NCI-H82 treated with DMSO at 0.1 percent for 48 hours (cell line): ENCODE data around the gene TOP1.
"Not testable (repeated sequence)": the region's sequence is repeated elsewhere in the genome, so short reads cannot be mapped to it uniquely, and the experiment has no call there.

Experiments
- DNase-seq: peaks from one replicate; lab custom pipeline; 2025; ENCODE audit not compliant: unreplicated experiment; lab: John Stamatoyannopoulos, UW

Gene TOP1

GRCh38 chr20:41003936-41004294, 24.7 kb upstream of the TOP1 start:
- not testable (repeated sequence) for DNase-seq

DNA sequence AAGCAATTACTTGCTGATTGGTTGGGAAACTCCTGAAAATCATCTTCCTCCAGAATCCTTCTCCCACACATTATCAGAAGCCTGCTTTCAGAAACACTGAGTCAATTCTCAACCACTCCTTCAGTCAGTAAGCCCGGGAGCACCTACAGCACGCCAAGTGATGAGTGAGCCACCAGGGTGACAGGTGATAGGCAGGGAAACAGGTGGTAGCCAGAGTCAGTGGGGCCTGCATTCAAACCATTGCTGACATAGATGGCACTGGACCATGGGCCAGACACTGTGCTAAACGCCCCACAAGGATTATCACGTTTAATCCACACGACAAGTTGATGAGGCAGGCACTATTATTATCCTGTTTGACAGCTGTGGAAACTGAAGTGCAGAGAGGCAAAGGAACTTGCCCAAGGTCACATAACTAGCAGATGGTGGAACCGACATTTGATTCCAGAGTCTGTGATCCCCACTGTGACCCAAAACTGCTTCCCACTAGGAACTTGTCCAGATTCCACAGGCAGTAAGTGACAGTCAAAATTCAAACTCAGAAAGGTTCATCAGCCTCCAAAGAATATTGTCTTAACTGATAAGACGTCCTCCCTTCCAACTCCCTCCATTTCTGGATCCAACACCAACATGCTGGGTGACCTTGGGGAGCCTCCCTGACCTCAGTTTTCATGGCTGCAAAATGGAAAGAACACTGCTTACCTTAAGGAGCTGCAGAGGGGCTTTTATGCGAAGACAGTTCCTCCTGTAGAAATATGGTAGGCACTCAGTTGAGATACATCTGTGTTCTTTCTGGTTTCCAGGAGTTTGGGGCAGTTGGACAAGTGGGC, 23.9 kb upstream of the TOP1 start:
- DNase-seq = peak; percentile 67

GRCh38 chr20:41005361-41005729, 23.3 kb upstream of the TOP1 start:
- peak; percentile 67 for DNase-seq

- no peak for DNase-seq
Observed at GRCh38 chr20:41006126-41006935, 22.3 kb upstream of the TOP1 start.

DNA sequence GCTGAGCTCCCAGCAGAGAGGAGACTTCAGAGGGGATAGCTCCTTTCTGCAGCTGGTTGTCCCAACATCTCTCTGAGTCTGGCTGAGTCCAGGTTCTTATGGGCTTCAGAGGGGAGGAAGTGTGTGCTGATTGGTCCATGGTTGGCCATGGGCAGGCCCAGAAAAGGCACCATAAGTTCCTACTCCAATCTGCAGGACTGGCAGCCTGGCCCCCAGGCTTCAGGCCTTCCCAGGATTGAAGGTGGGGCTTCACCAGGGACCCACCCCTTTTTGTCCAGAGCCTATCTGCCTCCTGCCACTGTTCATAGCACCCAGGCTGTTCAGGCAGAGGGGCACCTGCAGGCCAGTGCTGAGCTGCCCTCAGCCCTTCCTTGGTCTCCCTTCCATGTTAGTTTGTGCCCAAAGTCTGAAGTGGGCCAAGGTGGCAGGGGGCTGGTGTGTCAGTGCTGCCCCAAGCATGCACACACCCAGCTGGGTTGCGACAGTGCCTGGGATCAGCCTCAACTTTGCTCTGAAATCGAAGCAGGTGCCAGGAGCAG, 21.6 kb upstream of the TOP1 start:
- no peak for DNase-seq

GRCh38 chr20:41007481-41007880, 21.1 kb upstream of the TOP1 start:
- DNase-seq = no peak

GRCh38 chr20:41009946-41010345, 18.7 kb upstream of the TOP1 start:
- no peak for DNase-seq

GRCh38 chr20:41011551-41012067, 17.0 kb upstream of the TOP1 start:
- DNase-seq = no peak

- no peak for DNase-seq
Observed at GRCh38 chr20:41014561-41015088, 14.0 kb upstream of the TOP1 start.

DNA sequence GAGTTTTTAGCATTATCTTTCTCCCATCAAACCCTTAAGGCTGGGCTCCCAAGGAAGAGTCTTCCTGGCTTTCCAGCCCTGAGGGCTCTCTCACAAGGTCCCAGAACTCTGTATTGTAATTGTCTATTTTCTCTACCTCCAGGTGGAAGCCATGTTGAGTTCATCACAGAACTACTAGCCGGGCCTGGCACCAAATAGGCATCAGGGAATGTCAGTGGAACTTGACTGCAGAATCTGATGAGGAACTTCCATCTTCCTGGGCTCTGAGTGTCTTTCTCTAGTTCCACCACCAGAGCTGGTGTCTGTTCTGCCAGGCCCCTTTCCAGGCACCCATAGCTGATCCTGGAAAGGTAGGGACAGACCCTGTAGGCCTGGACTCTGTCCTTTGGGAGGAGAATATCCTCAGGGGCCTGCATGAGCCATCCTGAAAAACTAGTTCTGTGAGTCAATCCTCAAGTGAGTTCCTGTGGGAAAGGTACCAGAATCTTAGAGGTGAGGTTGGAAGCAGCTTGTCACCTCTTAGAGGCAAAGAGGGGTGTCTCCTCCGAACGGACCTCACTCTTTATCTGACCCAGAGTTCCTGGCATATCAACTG, 11.1 kb upstream of the TOP1 start:
- DNase-seq = no peak

DNA sequence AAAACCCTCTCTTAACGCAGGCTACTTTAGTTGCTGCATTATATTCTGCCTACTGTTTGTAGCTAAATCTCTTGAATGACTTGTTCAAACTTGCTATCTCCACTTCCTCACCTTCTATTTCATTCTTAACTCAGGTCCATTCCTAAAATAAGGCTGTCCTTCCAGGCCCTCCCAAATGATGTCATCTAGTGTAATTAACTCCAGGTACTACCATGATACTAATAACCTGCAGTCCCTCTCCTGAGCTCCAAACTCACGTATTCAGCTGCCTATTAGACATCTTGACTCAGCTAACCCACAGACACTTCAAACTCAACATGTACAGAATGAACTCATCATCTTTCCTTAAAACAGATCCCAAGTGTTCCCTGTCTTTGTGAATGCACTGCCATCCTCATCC, 10.5 kb upstream of the TOP1 start:
- DNase-seq = no peak

DNA sequence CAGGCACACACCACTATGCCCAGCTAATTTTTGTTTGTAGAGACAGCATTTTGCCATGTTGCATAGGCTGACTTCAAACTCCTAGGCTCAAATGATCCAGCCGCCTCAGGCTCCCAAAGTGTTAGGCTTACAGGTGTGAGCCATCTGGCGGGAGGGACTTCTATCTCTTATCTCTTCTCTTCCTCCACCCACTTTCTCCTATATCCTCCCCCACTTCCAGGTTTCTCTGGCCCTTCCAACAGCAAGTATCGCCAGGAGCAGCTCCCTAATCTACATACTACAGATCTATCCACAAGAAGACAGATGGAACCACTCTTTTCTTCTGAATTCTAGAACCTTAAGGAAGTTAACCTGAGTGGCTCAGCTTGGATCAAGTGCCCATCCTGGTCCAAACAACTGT, 5.1 kb upstream of the TOP1 start:
- DNase-seq = no peak

GRCh38 chr20:41027366-41027765, 1.3 kb upstream of the TOP1 start:
- no peak for DNase-seq

DNA sequence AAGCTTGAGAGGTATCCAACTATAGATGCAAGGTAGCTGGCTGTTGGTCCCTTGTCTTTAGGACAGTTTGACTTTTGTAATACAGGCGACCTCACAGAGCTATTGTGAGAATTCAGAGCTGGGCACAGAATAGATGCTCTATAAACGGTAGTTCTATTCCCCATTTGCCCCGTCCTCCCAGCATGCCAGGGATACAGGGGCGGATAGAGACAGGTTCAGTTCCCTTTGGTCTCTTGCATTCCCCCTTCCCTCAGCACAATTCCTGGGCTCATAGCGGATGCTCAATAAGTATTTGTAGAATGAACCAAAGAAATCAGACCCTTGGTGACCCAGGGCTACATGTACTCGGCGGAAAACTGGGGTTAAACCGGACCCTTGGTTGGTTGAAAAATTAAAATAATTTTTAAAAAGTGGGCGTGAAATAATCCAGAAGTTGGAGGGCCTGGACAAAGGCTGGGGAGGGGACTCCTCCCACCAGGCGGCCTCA, 707 bp upstream of the TOP1 start:
- DNase-seq = no peak

- DNase-seq = no peak
Observed at GRCh38 chr20:41029150-41029901, 704 bp downstream of the TOP1 start.

GRCh38 chr20:41030061-41030460, 1.4 kb downstream of the TOP1 start:
- no peak for DNase-seq

DNA sequence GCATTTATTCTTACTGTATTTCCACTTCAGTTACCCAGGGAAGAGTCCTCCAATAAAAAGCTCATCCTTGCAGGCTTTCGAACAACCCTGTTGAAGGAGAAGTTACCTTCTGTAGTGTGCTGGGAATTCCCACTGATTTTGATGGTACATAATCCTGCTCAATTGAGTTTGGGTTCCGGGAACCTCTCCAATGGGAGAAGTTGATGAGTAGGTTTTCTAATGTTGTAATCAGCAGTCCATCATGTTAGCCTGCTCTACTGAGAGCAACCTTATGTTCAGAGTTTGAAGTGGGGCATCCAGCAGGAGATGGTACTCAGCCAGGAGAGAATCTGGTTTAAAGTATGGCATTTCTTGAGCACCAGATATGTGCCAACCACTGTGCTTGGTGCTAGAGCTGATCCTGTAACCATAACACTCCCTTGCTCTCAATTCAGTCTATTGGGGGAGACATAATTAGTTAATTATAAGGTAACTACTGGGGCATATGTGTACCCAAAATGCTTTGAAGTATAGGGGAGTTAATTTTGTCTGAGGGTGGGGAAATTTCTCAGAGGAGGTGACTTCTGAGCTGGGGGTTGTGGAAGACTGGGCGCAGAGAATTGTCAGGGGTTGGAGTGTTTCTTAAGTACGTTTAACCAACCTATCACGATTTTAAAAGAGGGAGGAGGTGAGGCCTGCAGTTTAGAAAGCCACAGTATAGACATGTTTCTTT, 2.1 kb downstream of the TOP1 start:
- DNase-seq = no peak

DNA sequence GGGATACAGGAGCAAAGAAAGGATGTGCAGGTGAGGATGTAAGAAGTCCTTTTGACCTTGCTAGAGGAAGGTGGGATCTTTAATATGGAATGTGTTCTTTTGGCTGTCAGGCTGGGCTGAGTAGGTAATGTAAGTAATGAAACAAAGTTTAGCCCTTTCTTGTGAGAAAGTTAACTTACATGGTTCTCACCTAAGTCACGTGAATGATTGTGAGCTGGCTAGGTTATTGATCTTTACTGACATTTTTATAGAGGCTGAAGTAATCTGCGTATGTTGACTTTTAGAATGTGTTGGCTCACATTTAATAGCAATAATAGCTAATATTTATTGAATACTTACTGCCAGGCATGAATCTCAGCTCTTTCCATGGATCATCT, 2.6 kb downstream of the TOP1 start:
- no peak for DNase-seq

- no peak for DNase-seq
Observed at GRCh38 chr20:41032271-41032670, 3.6 kb downstream of the TOP1 start.

DNA sequence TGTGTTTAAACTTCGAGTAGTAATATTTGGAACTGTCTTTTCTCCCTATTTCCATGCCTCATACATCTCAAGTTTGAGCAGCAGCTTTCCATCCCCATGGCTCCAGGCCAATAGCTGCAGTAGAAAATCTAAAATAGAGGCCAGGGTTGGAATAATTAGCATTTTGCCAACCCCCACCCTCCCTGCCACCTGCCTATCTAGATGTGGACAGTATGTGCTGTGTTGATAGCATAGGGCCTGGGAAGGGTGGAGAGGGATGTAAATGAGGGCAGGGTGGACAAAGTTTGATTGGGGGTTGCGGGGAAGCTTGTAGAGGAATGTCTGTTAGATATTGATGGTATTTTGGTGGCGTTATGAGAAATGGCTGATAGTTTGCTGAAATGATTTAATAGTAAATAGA, 5.6 kb downstream of the TOP1 start:
- DNase-seq = no peak
